NCI-H2107 treated with DMSO at 0.1 percent for 48 hours (cell line): ENCODE measurements around the gene LYPD3.
"Not testable (repeated sequence)": the region's sequence is repeated elsewhere in the genome, so short reads cannot be mapped to it uniquely, and the experiment has no call there.

Experiments used
- DNase-seq: peaks from one replicate; lab custom pipeline; 2025; ENCODE audit not compliant: unreplicated experiment; lab: John Stamatoyannopoulos, UW

LYPD3 gene

DNA sequence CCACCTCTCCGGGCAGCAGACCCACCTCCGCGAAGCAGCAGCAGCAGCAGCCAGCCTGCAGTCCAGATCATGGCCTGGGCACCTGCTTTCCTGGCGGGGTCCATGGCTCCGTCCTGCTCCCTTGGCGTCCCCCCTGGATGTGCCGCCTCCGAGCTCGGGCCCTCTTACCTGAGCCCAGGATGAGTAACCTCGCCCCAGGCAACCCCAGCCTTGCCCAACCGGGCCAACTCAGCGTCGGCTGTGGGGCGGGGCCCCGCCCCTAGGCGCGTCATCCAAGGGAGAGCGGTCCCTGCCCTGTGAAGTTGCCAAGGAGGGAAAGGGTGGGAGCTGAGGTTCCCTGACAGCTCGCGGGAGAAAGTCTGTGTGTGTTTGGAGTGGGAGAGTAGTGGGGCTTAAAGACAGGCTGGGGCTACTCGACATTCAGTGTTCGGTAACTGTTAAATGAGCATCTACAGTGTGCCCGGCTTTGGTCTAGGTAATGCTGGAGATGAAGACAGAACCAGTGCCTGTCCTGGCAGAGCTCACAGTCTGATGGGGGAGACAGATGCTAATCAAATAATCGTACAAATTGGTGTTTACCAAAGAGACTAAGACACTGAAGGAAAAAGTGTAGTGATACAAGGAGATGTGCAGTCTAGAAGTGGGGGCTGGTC lies at the start of gene LYPD3:
TSS of gene LYPD3 (minus strand) at position 141 of the 653 bp plus-strand sequence. CDS start at position 104, 37 bp downstream.
- no peak for DNase-seq

DNA sequence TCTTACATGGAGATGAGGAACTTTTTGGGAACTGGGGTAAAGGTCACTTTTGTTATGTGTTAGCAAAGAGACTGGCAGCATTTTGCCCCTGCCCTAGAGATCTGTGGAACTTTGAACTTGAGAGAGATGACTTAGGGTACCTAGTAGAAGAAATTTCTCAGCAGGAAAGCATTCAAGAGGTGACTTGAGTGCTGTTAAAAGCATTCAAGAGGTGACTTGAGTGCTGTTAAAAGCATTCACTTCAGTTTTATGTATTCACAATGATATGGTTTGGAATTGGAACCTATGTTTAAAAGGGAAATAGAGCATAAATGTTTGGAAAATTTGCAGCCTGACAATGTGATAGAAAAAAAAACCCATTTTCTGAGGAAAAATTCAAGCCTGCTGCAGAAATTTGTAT lies 47.0 kb upstream of the LYPD3 start:
- not testable (repeated sequence) for DNase-seq

DNA sequence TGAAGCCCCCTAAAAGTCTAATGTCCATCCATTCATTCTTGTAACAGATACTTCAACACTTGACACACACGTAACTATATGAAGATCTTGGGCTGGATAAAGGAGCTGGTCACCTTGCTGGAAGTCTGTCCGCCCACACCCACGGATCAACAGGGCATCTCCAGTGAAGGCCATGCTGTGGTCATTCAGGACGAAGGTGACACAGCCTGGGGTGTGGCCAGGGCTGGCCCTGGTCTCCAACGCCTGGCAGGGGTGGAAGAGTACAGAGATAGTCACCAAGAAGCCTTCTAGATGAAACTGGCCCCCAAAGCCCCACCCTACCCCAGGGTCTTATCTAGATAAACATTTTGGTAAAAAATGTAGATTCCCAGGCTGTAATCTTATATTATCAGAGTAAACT lies 45.9 kb upstream of the LYPD3 start:
- DNase-seq: no peak

DNA sequence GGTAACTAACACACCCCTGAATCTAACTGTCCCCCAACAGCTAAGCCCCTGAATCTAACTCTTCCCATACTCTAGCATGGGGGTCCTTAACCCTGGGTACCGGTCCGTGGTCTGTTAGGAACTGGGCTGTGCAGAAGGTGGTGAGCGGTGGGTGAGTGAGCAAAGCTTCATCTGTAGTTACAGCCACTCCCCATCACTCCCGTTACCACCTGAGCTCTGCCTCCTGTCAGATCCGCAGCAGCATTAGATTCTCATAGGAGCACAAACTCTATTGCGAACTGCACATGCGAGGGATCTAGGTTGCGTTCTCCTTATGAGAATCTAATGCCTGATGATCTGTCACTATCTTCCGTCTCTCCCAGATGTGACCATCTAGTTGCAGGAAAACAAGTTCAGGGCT lies 45.3 kb upstream of the LYPD3 start:
- no peak for DNase-seq

DNA sequence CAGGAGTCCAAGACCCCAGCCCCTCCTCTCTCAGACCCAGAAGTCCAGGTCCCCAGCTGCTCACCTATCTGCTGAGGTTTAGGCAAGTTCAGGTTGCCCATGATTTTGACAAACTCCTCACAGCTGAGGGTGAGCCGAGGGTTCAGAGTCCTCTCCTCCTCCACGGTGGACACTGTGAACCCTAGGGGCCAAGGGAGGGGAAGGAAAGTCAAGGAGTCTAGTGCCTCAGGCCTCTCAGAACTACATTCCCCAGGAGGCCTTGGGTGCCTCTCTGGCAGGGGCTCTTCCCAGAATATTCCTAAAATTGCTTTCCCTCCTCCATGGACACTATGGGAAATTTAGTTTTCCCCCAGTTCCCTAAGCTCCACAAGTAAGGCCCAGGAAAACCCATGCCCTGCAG lies 42.5 kb upstream of the LYPD3 start:
- DNase-seq: no peak

DNA sequence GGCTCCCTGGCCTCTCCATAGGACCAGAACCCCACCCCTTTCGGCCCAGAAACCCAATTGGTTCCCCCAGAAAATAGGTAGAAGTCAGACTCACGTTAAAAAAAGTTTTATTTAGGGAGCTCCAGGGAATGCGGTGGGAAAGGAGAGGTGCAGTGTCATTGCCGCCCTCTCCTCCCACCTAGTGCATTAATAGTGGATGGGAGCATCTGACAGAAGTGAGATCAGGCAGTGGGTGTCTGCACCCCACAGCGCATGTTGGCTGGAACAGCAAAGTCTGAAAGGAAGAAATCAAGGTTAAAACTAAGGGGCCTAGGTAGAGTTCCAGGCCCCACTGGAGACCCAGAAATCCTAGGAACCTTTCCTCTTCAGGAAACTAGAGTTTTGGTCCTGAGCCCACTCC lies 41.2 kb upstream of the LYPD3 start:
- DNase-seq: no peak

DNA sequence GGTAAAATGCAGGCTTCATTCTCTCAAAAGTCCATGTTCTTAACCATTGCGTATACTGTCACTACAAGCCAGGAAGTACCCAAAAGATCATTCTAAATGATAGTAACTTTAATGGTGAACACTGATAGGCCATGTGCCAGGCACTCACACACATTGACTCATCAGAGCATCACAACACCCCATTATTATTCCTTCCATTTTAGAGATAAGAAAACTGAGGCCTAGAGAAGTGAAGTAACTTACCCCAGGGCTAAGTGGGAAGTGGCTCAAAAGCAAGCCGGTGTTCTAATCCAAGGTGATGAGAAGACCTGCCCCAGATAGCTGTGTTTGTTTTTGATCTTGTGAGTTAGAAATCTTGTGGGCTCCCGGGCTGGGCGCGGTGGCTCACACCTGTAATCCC lies 40.5 kb upstream of the LYPD3 start:
- no peak for DNase-seq

DNA sequence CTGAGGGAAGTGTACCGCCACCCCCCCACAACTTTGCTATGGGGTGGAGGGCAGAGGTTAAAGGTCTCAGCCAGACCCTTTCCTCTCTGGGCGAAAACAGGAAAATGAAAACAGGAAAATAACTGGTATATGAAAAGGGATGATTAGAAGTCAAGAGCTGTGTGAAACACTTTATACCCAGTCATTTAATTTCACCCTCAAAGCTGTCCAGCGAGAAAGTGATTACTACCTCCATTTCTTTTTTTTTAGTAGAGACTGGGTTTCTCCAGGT lies 39.7 kb upstream of the LYPD3 start:
- no peak for DNase-seq

DNA sequence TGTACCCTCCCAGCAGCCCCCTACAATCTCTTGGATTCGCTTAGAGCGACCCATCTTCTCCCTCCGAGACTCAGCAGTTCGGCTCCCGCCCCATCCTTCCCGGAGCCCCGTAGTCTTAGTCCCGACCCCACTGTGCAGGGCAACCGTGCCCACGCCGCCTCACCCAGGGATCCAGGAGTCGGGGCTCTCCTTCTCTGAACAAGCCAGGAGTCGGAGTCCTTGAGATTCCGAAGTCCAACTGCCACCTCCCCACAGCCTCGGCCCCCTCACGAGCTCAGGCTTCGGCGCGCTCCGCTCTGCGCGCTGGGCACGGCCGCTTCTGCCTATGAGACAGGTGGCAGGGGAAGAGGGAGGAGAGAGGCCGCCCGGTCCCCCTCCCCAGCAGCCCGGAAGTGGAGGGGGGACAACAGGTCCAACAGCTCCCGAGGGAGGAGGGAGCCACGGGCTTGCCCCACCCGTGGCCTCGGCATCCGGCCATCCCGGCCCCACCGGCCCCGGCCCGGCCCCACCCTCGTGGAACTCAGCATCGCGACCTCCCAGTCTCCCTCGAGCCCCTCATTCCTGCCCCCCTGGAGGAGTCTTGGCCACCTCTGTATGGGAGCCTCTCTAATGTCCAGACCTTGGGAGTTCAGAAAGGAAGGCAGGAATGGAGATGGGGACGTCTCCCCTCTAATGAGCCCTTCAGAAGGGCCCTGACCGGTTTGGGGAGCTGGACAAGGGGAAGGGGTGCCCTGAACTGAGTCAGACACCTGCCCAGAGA lies 39.2 kb upstream of the LYPD3 start, which contains the start of gene PHLDB3:
TSS of gene PHLDB3 (minus strand) at position 321 of the 760 bp plus-strand sequence. CDS start 628 bp downstream, outside the sequence.
- no peak for DNase-seq

DNA sequence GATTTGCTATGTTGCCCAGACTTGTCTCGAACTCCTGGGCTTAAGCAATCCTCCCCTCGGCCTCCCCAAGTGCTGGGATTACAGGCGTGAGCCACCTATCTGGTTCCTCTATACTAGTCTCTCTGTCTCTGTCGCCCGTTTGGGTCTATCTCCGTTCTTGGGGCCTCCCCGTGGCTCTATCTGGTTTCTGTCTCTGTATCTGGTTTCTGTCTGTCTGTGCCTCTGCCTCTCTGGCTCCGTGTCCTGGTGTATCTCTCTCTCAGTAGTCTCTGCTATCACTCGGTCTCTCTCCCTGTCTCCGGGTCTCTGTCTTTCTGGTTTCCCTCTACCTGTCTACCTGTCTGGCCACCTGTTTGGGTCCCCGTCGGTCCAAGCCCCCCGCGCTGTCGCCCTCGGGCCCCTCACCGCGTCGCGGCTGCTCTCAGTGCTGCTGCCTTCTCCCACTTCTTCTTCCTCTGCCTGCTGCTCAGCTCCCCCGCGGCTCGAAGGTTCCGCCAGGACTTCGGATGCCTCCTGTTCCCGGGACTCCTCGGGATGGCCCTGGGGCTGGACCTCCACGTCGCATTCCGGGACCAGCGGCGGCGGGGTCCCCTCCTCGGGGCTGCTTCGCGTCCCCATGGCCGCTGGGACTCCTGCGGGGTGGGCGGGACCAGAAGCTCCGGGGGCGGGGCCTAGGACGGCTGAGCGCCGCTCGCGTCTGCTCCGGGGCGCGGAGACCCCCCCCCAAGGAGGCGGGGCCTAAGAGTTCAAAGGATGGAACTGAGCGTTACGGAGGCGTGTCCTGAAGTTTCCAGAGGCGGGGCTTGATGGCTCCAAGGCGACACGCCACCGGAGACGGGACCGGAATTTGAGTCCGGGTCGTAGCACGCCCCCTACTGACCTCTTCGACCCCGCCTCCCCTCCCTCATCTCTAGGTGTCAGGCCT lies 38.4 kb upstream of the LYPD3 start:
- no peak for DNase-seq

DNA sequence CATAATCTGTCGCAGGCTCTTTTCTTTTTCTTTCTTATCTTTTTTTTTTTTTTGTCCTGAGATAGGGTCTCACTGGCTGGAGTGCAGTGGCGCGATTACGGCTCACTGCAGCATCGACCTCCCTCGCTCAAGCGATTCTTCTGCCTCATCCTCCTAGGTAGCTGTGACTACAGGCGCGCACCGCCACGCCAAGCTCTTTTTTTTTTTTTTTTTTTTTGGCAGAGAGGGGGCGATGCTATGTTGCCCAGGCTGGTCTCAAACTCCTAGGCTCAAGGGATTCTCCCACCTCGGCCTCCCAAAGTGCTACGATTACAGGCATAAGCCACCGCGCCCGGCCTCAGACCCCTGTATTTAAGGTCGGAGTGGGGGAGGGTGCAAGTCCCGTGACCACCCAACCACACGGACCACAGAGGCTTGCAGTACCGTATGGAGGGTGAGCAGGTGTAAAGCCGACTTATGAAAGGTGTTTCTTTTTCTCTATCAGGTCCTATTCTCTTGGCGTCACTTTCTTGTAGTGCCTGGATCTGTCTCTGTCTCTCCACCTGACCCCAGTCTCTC lies 37.1 kb upstream of the LYPD3 start:
- DNase-seq: no peak

DNA sequence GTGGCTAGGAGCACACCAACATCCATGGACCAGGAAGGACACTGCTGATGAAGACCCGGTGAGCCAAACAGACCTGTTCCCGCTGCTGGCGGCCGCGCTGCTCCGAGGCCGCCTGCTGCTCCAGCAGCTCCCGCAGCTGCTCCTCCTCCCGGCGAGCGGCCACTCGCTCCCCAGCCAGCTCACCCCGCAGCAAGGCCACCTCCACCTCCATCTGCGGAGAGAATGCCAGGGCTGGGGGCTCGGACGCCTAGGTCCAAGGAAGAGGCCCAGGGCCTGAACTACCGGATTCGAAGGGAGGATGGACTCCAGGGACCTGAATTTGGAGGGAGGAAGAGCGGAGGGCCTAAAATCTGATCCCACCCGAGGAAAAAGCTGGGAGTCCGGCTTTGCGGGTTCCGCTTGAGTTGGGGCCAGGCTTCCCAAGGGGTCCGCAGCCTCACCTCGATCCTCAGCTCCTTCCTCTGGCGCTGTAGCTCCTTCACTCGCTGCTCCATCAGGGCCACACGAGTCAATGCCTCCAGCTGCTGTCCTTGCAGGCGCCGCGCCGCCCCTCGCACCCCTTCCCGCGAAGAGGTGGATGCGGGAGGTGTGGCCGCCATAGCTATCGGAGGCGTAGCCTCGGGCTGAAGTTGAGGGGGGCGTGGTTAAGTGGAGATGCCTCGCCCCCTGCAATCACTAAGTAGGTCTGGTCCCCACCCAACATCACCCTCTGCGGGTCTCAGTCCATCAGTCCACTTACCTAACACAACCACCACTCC lies 36.4 kb upstream of the LYPD3 start:
- DNase-seq: no peak

DNA sequence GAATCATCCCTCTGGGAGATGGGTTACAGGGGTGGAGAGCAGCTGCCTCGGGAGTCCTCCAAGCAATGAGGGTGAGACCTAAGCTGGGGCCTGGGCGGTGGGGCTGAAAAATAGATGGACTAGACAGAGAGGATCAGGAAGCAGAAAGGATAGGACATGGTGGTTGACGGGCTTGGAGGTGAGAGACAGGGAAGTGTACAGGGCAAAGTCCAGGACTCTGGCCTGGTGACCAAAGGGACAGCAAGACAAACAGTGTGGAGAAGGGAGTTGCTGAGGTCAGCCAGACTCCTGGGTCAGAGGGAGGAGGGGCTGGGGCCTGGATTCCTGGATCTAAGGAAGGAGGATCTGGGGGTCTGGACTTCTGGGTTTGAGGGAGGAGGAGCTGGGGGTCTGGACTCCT lies 33.6 kb upstream of the LYPD3 start:
- DNase-seq: no peak

DNA sequence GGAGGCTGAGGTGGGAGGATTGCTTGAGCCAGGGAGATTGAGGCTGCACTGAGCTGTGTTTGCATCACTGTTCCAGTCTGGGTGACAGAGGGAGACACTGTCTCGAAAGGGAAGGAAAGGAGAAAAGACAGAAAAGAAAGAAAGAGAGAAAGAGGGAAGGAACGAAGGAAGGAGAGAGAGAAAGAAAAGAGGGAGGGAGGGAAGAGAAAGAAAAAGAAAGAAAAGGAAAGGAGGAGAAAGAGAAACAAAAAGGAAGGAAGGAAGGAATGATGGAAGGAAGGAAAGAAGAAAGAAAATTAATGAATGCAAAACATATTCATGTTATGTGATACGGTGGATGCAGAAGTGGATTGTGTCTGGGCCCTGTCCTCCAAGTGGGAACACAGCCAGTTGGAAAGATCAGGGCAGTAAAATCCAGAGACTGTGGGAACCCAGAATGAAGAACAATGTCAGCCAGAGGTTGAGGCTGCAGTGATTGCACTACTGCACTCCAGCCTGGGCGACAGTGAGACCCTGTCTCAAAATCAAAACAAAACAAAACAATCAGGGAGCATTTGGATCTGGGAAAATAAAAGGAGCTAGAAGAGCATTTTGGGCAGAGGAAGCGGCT lies 32.9 kb upstream of the LYPD3 start:
- DNase-seq: no peak

DNA sequence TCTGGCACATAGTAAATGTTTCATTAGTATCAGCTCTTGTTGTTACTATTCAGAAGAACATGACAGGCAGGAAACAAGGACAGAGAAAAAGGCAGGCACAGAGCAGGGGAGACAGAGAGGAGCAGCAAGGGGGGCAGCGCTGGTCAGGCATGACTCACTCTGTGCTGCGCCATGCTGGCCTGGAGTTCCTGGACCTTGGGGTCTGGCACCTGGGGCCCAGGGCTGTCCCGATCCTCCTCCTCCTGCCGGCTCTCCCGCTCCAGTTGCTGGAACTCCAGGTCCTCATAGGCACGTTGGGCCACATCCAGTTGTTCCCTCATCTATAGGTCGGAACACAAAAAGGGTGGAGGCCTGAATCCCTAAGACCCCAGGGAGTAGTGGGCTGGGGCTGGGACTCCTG lies 31.6 kb upstream of the LYPD3 start:
- DNase-seq: no peak

DNA sequence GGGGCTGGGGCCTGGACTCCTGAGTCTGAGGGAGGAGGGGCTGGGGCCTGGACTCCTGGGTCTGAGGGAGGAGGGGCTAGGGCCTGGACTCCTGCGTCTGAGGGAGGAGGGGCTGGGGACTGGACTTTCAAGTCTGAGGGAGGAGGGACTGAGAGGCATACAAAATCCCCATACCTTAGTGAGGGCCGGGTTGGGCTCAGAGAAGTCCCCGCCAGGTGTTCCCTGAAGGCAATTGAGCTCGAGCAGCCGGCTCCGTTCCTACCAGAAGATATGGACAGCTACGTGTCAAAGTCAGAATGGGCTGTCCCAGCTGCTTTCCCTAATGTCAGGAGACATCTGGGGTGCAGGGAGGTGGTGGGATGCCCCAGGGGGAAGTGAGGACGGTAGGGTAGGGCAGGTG lies 29.7 kb upstream of the LYPD3 start:
- DNase-seq: no peak

DNA sequence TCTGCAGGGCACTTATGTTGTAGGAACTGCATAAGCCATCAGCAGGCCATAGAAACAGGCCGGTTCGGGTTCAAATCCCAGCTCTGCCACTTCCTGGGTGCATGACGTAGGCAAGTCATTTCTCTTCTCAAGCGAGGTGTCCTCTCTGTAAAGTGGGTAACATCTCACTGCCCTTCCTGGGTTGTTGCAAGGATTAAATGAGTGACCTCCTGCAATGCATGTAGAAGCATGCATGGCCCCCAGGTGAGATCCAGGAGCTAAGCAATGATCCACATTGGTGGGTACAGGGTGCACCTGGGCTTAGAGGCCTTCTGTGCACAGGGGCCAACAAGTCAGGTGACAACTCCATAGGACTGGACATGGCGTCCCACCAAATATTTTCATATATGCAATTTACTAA lies 25.4 kb upstream of the LYPD3 start:
- DNase-seq: no peak

DNA sequence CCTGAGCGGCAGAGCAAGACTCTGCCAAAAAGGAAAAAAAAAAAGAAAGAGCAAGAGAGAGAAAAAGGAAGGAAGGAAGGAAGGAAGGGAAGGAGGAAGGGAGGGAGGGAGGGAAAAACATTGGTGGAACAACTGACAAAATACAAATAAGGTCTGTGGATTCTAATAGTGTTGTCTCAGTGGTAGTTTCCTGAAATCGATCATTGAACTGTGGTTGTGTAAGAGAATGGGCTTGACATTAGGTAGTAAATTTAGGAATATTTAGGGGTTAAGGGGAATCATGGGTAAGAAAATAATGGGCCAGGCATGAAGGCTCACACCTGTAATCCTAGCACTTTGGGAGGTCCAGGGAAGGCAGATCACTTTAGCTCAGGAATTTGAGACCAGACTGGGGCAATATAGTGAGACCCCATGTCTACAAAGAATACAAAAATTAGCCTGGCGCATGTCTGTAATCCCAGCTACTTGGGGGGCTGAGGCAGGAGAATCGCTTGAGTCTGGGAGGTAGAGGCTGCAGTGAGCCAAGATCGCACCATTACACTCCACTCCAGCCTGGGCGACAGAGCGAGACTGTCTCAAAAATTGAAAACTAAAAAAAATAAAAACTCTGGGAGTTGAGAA lies 24.7 kb upstream of the LYPD3 start:
- no peak for DNase-seq

DNA sequence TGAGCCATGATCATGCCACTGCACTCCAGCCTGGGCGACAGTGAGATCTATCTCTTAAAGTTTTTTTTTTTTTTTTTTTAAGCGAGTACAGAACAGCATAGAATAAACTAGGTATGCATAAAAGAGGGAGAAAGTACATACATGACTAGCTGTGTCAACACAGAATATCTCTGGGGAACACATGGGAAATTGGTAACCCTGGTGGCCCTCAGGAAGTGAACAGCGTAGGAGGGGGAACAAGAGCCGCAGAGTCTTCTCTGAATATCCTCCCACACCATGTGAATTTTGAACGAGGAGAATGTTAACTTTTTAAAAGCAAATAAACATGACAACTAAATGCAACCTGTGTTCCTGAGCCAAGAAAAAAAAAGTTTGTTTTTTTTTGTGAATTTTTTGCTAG lies 23.9 kb upstream of the LYPD3 start:
- DNase-seq: no peak

DNA sequence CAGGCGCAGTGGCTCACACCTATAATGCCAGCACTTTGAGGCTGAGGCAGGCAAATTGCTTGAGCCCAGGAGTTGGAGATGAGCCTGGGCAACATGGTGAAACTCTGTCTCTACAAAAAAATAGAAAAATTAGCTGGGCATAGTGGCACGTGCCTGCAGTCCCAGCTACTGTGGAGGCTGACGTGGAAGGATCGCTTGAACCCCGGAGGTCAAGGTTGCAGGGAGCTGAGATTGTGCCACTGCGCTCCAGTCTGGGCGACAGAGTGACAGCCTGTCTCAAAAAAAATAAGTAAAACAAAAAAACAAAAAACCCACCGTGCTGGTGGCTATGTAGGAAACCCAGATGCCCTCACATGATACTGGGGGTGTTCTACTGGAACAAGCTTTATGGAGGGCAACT lies 22.8 kb upstream of the LYPD3 start:
- DNase-seq: no peak
